ENCODE measurements around the gene LCE2C.

- TF ChIP-seq, protein P1, sequence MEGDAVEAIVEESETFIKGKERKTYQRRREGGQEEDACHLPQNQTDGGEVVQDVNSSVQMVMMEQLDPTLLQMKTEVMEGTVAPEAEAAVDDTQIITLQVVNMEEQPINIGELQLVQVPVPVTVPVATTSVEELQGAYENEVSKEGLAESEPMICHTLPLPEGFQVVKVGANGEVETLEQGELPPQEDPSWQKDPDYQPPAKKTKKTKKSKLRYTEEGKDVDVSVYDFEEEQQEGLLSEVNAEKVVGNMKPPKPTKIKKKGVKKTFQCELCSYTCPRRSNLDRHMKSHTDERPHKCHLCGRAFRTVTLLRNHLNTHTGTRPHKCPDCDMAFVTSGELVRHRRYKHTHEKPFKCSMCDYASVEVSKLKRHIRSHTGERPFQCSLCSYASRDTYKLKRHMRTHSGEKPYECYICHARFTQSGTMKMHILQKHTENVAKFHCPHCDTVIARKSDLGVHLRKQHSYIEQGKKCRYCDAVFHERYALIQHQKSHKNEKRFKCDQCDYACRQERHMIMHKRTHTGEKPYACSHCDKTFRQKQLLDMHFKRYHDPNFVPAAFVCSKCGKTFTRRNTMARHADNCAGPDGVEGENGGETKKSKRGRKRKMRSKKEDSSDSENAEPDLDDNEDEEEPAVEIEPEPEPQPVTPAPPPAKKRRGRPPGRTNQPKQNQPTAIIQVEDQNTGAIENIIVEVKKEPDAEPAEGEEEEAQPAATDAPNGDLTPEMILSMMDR (IDR thresholded peaks at IDR 0.05; ENCODE audit: insufficient read depth, low read length) = no peak
- TF ChIP-seq GABPA (IDR thresholded peaks at IDR 0.05; ENCODE audit: low read depth) (no peak), POLR2AphosphoS5 (IDR thresholded peaks at IDR 0.05; ENCODE audit: low read depth) (no peak), REST (IDR thresholded peaks at IDR 0.05; ENCODE audit: insufficient replicate concordance, low read depth) (no peak)
These were observed 2.1 kb upstream of the LCE2C start for GRCh38 chr1:152673016-152673415.

Measured in HL-60 (cell line).